ENCODE results near the gene MADCAM1.

DNA sequence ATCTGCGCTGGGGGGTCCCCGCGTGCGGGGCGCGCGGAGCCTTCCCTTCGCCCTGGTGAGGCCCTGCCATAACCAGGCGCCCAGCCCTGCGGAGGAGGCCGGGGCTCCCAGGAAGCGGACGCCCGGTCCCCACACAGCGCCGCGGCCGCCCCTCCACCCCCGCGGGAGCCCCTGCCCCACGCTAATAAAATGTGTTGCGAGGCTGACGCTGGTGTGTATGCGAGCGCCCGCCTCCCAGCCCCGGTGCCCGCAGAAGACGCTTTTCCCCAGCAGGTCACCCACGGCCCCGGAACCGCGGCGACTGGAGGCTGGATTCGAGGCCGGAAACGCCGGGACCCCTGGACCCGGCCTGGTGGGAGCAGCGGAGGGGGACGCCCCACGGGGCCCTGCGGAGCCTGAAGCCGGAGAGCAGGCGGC, 23.2 kb downstream of the MADCAM1 start:
- TF ChIP-seq, protein P1, sequence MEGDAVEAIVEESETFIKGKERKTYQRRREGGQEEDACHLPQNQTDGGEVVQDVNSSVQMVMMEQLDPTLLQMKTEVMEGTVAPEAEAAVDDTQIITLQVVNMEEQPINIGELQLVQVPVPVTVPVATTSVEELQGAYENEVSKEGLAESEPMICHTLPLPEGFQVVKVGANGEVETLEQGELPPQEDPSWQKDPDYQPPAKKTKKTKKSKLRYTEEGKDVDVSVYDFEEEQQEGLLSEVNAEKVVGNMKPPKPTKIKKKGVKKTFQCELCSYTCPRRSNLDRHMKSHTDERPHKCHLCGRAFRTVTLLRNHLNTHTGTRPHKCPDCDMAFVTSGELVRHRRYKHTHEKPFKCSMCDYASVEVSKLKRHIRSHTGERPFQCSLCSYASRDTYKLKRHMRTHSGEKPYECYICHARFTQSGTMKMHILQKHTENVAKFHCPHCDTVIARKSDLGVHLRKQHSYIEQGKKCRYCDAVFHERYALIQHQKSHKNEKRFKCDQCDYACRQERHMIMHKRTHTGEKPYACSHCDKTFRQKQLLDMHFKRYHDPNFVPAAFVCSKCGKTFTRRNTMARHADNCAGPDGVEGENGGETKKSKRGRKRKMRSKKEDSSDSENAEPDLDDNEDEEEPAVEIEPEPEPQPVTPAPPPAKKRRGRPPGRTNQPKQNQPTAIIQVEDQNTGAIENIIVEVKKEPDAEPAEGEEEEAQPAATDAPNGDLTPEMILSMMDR (IDR thresholded peaks at IDR 0.05; ENCODE audit: low read length), result no peak
- TF ChIP-seq EZH2 (IDR thresholded peaks at IDR 0.05; ENCODE audit: borderline replicate concordance, low read length), result no peak
